ENCODE measurements around the gene LIPJ.

Gene LIPJ

GRCh38 chr10:88652616-88653015 lies 66.1 kb downstream of the LIPJ start:
- Histone ChIP-seq H2AFZ (ENCODE audit: low read depth, low read length, severe bottlenecking) (no peak overlapping the region), H3K27me3 (ENCODE audit: low read length) (no peaks in the 10 kb centered on the region), H3K9me3 (ENCODE audit: insufficient read depth, low read length) (no peaks in the 10 kb centered on the region), H3K9ac (ENCODE audit: low read length) (no peak overlapping the region), H3F3A (ENCODE audit: insufficient read depth) (no peaks in the 10 kb centered on the region), H4K20me1 (ENCODE audit: low read depth, low read length) (no peaks in the 10 kb centered on the region), H3K4me3 (ENCODE audit: insufficient read depth, low read length, poor library complexity, severe bottlenecking) (no peak overlapping the region), H3K79me2 (ENCODE audit: insufficient read depth, low read length) (no peaks in the 10 kb centered on the region), H3K36me3 (ENCODE audit: low read length) (no peaks in the 10 kb centered on the region), H3K4me2 (ENCODE audit: low read depth, low read length, poor library complexity, severe bottlenecking) (no peak overlapping the region), H3K27ac (ENCODE audit: low read depth, low read length) (no peak overlapping the region), H3K9me2 (replicated peaks; ENCODE audit: insufficient read depth, low read length) (no peaks in the 10 kb centered on the region)
- no peak for TF ChIP-seq EZH2phosphoT487 (conservative IDR thresholded peaks at IDR 0.05; ENCODE audit: low read length)
- TF ChIP-seq CTCF (IDR thresholded peaks at IDR 0.05; ENCODE audit: insufficient read depth, low read length, poor library complexity, severe bottlenecking): no peak
